HG03558 (cell line): ENCODE data around the gene FBXO4.
"Not testable (repeated sequence)": the region's sequence is repeated elsewhere in the genome, so short reads cannot be mapped to it uniquely, and the experiment has no call there.

Experiments used
- ATAC-seq: cut with Tn5 transposase; IDR thresholded peaks from one replicate; pipeline ENCODE4 v1.9.1; 2021; ENCODE audit warnings: moderate number of reproducible peaks; ENCODE audit not compliant: unreplicated experiment; ENCODE audit errors: extremely low read depth

Gene FBXO4

DNA sequence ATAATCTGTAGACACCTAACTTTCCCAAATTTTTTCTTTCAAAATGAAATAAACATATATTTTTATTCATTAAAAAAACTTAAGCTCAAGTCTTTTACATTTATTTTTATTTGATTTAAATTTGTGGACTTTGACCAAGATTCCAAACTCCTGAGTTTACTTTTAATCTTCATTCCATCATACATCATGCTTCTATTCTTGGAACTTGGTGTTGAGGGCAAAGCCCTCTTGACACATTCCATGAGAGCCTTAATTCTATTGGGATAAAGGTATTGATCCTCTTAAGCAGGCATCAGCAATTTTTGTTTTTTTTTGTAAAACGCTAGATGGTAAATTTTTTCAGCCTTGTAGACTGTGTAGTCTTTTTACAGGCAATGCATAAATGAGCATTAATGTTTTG, 53.6 kb downstream of the FBXO4 start:
- no peak for ATAC-seq

DNA sequence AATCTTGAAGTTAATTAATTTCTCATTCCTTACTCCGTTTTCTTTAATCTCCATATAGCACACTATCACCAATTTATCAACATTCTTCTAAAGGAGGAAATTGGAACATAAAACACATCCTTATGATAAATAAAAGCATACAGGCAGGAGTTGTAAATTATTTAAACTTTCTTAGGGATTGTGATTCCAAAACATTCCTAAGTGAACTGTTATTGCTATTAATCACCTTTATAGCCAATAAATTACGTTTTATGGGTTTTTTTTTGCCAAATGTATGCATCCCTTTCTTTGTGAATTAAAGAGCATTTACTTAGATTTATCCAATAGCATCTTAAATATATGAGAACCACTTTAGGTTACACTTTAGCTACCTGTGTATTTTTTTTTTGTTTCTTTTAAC, 55.3 kb downstream of the FBXO4 start:
- ATAC-seq: no peak

DNA sequence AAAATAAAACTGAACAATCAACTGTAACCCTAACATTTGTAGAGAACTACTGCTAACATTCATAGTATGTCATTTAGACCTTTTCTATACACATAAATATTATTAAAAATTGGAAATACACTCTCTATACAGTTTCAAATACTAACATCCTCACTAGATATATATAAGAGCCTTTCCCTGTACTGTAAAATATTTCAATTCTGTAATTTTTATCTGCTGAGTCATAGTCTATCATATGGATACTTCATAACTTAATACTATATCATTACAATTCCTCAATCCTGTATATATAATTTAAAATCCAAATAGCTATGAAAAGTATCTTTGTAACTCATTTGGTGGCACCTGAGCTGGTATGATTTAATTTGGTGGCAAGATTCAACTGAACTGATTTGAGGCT, 55.8 kb downstream of the FBXO4 start:
- no peak for ATAC-seq

DNA sequence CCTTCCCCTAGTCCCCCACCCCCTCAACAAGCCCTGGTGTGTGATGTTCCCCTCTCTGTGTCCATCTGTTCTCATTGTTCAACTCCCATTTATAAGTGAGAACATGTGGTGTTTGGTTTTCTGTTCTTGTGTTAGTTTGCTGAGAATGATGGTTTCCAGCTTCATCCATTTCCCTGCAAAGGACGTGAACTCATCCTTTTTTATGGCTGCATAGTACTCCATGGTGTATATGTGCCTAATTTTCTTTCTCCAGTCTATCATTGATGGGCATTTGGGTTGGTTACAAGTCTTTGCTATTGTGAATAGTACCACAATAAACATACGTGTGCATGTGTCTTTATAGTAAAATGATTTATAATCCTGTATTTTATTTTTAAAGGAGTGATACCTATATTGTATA, 57.8 kb downstream of the FBXO4 start:
- ATAC-seq: not testable (repeated sequence)

DNA sequence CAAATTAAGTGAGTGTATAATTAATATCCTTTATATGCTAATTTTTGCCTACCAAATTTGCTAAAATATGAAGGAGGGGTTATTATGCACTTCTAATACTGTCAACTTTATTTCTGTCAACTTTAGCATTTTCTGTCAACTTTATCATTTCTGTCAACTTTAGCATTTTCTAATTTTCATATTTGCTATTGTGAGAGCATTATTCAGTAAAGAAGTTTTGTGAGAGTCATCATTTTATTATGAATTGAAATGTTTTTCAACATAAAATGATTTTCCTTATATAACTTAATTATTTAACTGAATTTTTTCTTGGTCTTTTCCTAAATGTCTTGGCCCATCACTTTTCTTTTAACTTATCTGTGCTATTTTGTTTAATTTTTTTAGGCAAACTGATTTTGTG, 58.2 kb downstream of the FBXO4 start:
- no peak for ATAC-seq

DNA sequence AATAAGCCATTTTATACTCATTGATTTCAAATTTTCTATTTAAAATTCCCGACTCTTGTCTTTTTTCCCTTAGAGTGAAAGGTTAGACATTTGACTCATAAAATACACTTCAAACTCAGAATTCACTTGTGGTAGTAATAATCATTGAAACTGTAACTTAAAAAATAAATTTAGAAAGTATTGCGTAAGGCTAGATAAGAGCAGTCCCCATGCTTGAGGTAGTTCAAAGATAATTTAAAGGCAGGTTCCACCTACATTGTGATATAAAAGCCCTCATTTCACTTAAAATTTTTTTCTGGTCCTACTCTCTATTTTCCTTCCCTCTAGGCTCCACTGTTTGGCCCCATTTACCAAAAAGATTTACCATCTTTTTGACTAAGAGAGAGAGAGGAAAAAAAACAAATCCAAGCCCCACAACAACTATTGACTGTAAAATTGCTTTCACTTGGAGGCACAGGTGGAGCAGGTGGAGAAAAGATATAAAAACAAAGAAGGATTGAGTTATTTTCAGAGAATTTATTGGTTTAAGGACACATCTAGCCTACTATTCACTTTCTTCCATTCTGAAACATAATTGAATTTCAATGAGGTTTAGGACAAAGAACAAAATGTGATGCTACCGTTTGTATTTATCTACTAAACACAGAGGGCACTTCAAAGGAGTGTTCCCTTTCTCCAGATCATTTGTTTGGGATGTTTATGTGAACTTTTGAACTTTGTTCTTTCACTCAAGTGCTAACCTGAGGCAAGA, 61.0 kb downstream of the FBXO4 start:
- ATAC-seq: no peak
